CD14-positive monocyte (primary cell): Measurements from ENCODE around the gene IRX1. TPM values are rescaled to one million over a fixed set of nuclear protein-coding genes. Genes with fewer than 3 reads are reported as not detected.

ENCODE experiments used
- DNase-seq, 3 donors: peaks; one replicate each; pipeline ENCODE4 v3.0.0-alpha.2; 2011 to 2022
- H2AFZ ChIP-seq: 2 replicates; pipeline ENCODE4 v1.6.0; 2012; ENCODE audit warnings: mild to moderate bottlenecking, low read depth, low read length, inconsistent platforms; ENCODE audit not compliant: insufficient read depth, poor library complexity, severe bottlenecking
- H3K27ac ChIP-seq, 2 donors: 1 replicate in 1 of 2; 2 replicates in 1 of 2; pipeline ENCODE4 v1.5.1; 2012 to 2013; ENCODE audit warnings: low read length in 2 of 2, control low read depth in 1 of 2, inconsistent platforms in 1 of 2, low read depth in 1 of 2, mild to moderate bottlenecking in 1 of 2
- H3K27me3 ChIP-seq, 2 donors: one replicate each; pipeline versions ENCODE4 v1.6.0 to v1.6.1; 2011 to 2013; ENCODE audit warnings: low read length in 2 of 2; ENCODE audit not compliant: control insufficient read depth in 2 of 2, insufficient read depth in 2 of 2
- H3K36me3 ChIP-seq, 2 donors: replicated peaks in 1 of 2; 1 replicate in 1 of 2; 2 replicates in 1 of 2; pipeline versions ENCODE4 v1.5.1 to v1.6.1; 2012 to 2013; ENCODE audit warnings: low read length in 2 of 2, control low read depth in 1 of 2, inconsistent platforms in 1 of 2, mild to moderate bottlenecking in 1 of 2; ENCODE audit not compliant: insufficient read depth in 2 of 2, control insufficient read depth in 1 of 2
- H3K4me1 ChIP-seq, 2 donors: 1 replicate in 1 of 2; 2 replicates in 1 of 2; pipeline versions ENCODE4 v1.5.1 to v1.6.1; 2012 to 2013; ENCODE audit warnings: low read length in 2 of 2, control low read depth in 1 of 2, inconsistent platforms in 1 of 2, mild to moderate bottlenecking in 1 of 2, moderate library complexity in 1 of 2; ENCODE audit not compliant: insufficient read depth in 2 of 2, control insufficient read depth in 1 of 2
- H3K4me2 ChIP-seq: replicated peaks from 2 replicates; pipeline ENCODE3; 2012; ENCODE audit warnings: low read length, moderate library complexity, mild to moderate bottlenecking; ENCODE audit not compliant: poor library complexity, severe bottlenecking; ENCODE audit errors: extremely low read depth
- H3K4me3 ChIP-seq, 3 experiments: fragments of 200-600 bp in 1 of 3; sonication (generic) in 1 of 3; replicated peaks in 1 of 3; 1 replicate in 2 of 3; 2 replicates in 1 of 3; pipeline ENCODE4 v1.5.1; 2011 to 2013; ENCODE audit warnings: low read length in 3 of 3, mild to moderate bottlenecking in 3 of 3, control low read depth in 2 of 3, low read depth in 2 of 3, inconsistent platforms in 1 of 3, moderate library complexity in 1 of 3
- H3K79me2 ChIP-seq: 2 replicates; pipeline ENCODE4 v1.6.0; 2012; ENCODE audit warnings: mild to moderate bottlenecking, control low read depth, inconsistent platforms, low read length, moderate library complexity; ENCODE audit not compliant: insufficient read depth
- H3K9ac ChIP-seq: 2 replicates; pipeline ENCODE4 v1.6.0; 2017; ENCODE audit warnings: low read length, mild to moderate bottlenecking; ENCODE audit not compliant: insufficient read depth, poor library complexity, severe bottlenecking
- H3K9me3 ChIP-seq, 2 donors: replicated peaks in 1 of 2; 1 replicate in 1 of 2; 2 replicates in 1 of 2; pipeline versions ENCODE4 v1.5.1 to v1.6.1; 2012 to 2013; ENCODE audit warnings: low read length in 2 of 2, control low read depth in 1 of 2; ENCODE audit not compliant: control insufficient read depth in 1 of 2, insufficient read depth in 1 of 2
- H4K20me1 ChIP-seq: 2 replicates; pipeline ENCODE4 v1.6.0; 2012; ENCODE audit warnings: mild to moderate bottlenecking, low read length, control low read depth, moderate library complexity; ENCODE audit not compliant: insufficient read depth
- H3K27ac Mint-ChIP-seq, 7 donors: one replicate each; pipeline ENCODE4 v1.8.0; 2020; ENCODE audit warnings: mild to moderate bottlenecking in 7 of 7, mixed read lengths in 7 of 7, moderate library complexity in 6 of 7, inconsistent platforms in 2 of 7
- H3K27me3 Mint-ChIP-seq, 3 donors: one replicate each; pipeline ENCODE4 v1.8.0; 2021 to 2022; ENCODE audit warnings: low read depth in 3 of 3, mild to moderate bottlenecking in 3 of 3, mixed read lengths in 3 of 3, moderate library complexity in 3 of 3, inconsistent platforms in 1 of 3
- H3K36me3 Mint-ChIP-seq, 2 donors: one replicate each; pipeline ENCODE4 v1.8.0; 2020; ENCODE audit warnings: mixed read lengths in 2 of 2, inconsistent platforms in 1 of 2, mild to moderate bottlenecking in 1 of 2
- H3K4me1 Mint-ChIP-seq: one replicate; pipeline ENCODE4 v1.8.0; 2020; ENCODE audit warnings: mild to moderate bottlenecking, mixed read lengths
- H3K4me3 Mint-ChIP-seq, 2 donors: one replicate each; pipeline ENCODE4 v1.8.0; 2020; ENCODE audit warnings: mild to moderate bottlenecking in 2 of 2, mixed read lengths in 2 of 2, moderate library complexity in 1 of 2
- H3K9me3 Mint-ChIP-seq, 7 donors: one replicate each; pipeline ENCODE4 v1.8.0; 2020 to 2022; ENCODE audit warnings: mixed read lengths in 7 of 7, mild to moderate bottlenecking in 6 of 7, moderate library complexity in 6 of 7, inconsistent platforms in 2 of 7
- CTCF ChIP-seq: fragments of 200-600 bp; IDR thresholded peaks from one replicate; pipeline ENCODE4 v1.8.0; 2022; ENCODE audit warnings: antibody characterized with exemption, mild to moderate bottlenecking
- WGBS: methylation state at CpG from one replicate; pipeline ENCODE4 v1.1.5; 2013; ENCODE audit warnings: missing lambda C conversion rate; ENCODE audit not compliant: insufficient coverage; 5-methylcytosine and 5-hydroxymethylcytosine counted together
- intact Hi-C, 2 donors: fragments of 100-400 bp; cut with micrococcal nuclease; formaldehyde crosslinking; loops; one replicate each; pipeline versions ENCODE4 v1.15.0 to v1.15.1; 2023
- polyA plus RNA-seq, 3 donors: library from polyadenylated mRNA; depleted of rRNA in 1 of 3; unstranded in 2 of 3; stranded (reverse) in 1 of 3; fragments of 300-500 nt in 2 of 3; fragments of >200 nt in 1 of 3; fragmentation: Illumina TruSeq in 2 of 3; gene quantifications; 1 replicate in 2 of 3; 2 replicates in 1 of 3; pipeline ENCODE4 v1.2.3, GENCODE V29; 2012 to 2021

The IRX1 gene
- polyA plus RNA-seq, 3 donors: not detected

DNA sequence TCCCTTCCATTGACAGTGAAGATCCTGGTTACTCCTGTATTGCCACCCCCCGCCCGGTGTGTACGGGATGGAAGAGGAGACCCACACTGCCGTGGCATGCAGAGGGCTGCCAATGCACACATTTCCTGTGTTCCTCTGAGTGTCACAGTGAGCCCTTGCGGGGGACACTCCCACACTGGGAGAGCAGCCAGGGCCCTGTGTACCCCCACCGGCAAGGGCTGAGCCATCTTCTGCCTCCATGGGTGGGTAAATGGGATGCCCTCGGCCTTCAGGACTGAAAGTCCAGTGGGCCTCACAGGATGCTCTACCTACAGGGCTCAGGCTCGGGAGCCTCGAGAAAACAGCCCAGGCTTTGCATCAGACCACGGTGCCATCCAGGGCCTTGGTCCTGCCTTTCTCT, 18.1 kb downstream of the IRX1 start:
- no peaks in the 10 kb centered on the region for H3K79me2 ChIP-seq
- H3K4me1 ChIP-seq: no peaks in the 10 kb centered on the region
- H3K36me3 ChIP-seq: no peaks in the 10 kb centered on the region
- no peak overlapping the region for H3K4me2 ChIP-seq
- H3K27ac ChIP-seq: no peak overlapping the region
- TF ChIP-seq CTCF: no peak
- Mint-ChIP-seq H3K4me3 (no peak overlapping the region), H3K4me1 (no peaks in the 10 kb centered on the region), H3K36me3 (no peaks in the 10 kb centered on the region), H3K27ac (no peak overlapping the region), H3K9me3 (peaks cover 0 to 4% (median 0%) of the 10 kb centered on the region in 7 donors), H3K27me3 (peaks cover 3 to 18% (median 8%) of the 10 kb centered on the region in 3 donors)
- no peak overlapping the region for H2AFZ ChIP-seq
- no peak overlapping the region for H3K9ac ChIP-seq
- H3K9me3 ChIP-seq: no peaks in the 10 kb centered on the region
- H3K4me3 ChIP-seq: no peak overlapping the region
- WGBS: 76% methylated on average over 7 of the region's 10 CpGs
- no peak for DNase-seq
- intact Hi-C loops: no loop called here
- H4K20me1 ChIP-seq: no peaks in the 10 kb centered on the region
- peaks cover 0 to 7% of the 10 kb centered on the region in 2 donors for H3K27me3 ChIP-seq

- H3K9me3 Mint-ChIP-seq: peaks cover 0 to 6% (median 0%) of the 10 kb centered on the region in 7 donors
- Histone ChIP-seq H3K79me2 (no peaks in the 10 kb centered on the region), H3K27ac (no peak overlapping the region), H3K4me3 (no peak overlapping the region), H3K9ac (no peak overlapping the region), H4K20me1 (no peaks in the 10 kb centered on the region), H3K9me3 (no peaks in the 10 kb centered on the region), H3K27me3 (peaks cover 0 to 3% of the 10 kb centered on the region in 2 donors), H2AFZ (no peak overlapping the region), H3K4me1 (no peaks in the 10 kb centered on the region), H3K36me3 (no peaks in the 10 kb centered on the region), H3K4me2 (no peak overlapping the region)
- H3K4me1 Mint-ChIP-seq: no peaks in the 10 kb centered on the region
- intact Hi-C loops: no loop called here
- WGBS: 86% methylated on average over 2 of the region's 2 CpGs
- no peak overlapping the region for H3K4me3 Mint-ChIP-seq
- TF ChIP-seq CTCF: no peak
- no peaks in the 10 kb centered on the region for H3K36me3 Mint-ChIP-seq
- no peak overlapping the region for H3K27ac Mint-ChIP-seq
- no peak for DNase-seq
- peaks cover 2 to 10% (median 3%) of the 10 kb centered on the region in 3 donors for H3K27me3 Mint-ChIP-seq
Observed at GRCh38 chr5:3615217-3615616, 19.6 kb downstream of the IRX1 start.
